Chondrocyte (in vitro differentiated cells): ENCODE results near the gene TBXAS1. TPM values are rescaled to one million over a fixed set of nuclear protein-coding genes. Genes with fewer than 3 reads are reported as not detected.
"Not testable (repeated sequence)": the region's sequence is repeated elsewhere in the genome, so short reads cannot be mapped to it uniquely, and the experiment has no call there.

ENCODE experiments used
- DNase-seq: peaks from one replicate; pipeline ENCODE4 v3.0.0; 2021; ENCODE audit warnings: mixed read lengths, low spot score
- H3K27ac Mint-ChIP-seq: one replicate; pipeline ENCODE4 v1.8.0; 2021; ENCODE audit warnings: mild to moderate bottlenecking, moderate library complexity, mixed read lengths; ENCODE audit not compliant: unreplicated experiment
- H3K27me3 Mint-ChIP-seq: 2 replicates; pipeline ENCODE4 v1.8.0; 2021; ENCODE audit warnings: low read depth, mixed read lengths
- H3K36me3 Mint-ChIP-seq: 2 replicates; pipeline ENCODE4 v1.8.0; 2021; ENCODE audit warnings: low read depth, mixed read lengths
- H3K4me1 Mint-ChIP-seq: 2 replicates; pipeline ENCODE4 v1.8.0; 2021; ENCODE audit warnings: low read depth, mild to moderate bottlenecking, mixed read lengths
- H3K4me3 Mint-ChIP-seq: one replicate; pipeline ENCODE4 v1.8.0; 2021; ENCODE audit warnings: mild to moderate bottlenecking, moderate library complexity, mixed read lengths; ENCODE audit not compliant: unreplicated experiment
- H3K9me3 Mint-ChIP-seq: 2 replicates; pipeline ENCODE4 v1.8.0; 2021; ENCODE audit warnings: low read depth, mixed read lengths
- CTCF ChIP-seq: fragments of 200-600 bp; sonication (generic); IDR thresholded peaks from 2 replicates; pipeline ENCODE4 v1.5.0; 2021; ENCODE audit warnings: antibody characterized with exemption, mild to moderate bottlenecking, moderate library complexity
- total RNA-seq: library from RNA; stranded (reverse); gene quantifications from 3 replicates; pipeline ENCODE4 v1.2.1, GENCODE V29; 2021

Gene TBXAS1
- total RNA-seq, 1 donor from 2014 or later: 2.4 TPM

- Mint-ChIP-seq H3K4me3 (no peak overlapping the region), H3K9me3 (peaks cover 13% of the 10 kb centered on the region), H3K4me1 (no peaks in the 10 kb centered on the region), H3K27me3 (peaks cover 7% of the 10 kb centered on the region), H3K36me3 (peaks cover 2% of the 10 kb centered on the region), H3K27ac (no peak overlapping the region)
- no peak for TF ChIP-seq CTCF
- no peak for DNase-seq
Measured at GRCh38 chr7:139840776-139841175, 11.7 kb downstream of the TBXAS1 start.

- Mint-ChIP-seq H3K9me3 (no peaks in the 10 kb centered on the region), H3K4me1 (no peaks in the 10 kb centered on the region), H3K27ac (no peak overlapping the region), H3K4me3 (no peak overlapping the region), H3K27me3 (peaks cover 15% of the 10 kb centered on the region), H3K36me3 (no peaks in the 10 kb centered on the region)
- TF ChIP-seq CTCF: no peak
- DNase-seq: no peak
Measured at GRCh38 chr7:139842401-139843210, 13.5 kb downstream of the TBXAS1 start.

GRCh38 chr7:139843211-139843537 lies 14.1 kb downstream of the TBXAS1 start:
- DNase-seq, H3K4me3 Mint-ChIP-seq, H3K27ac Mint-ChIP-seq, H3K36me3 Mint-ChIP-seq, H3K4me1 Mint-ChIP-seq, H3K9me3 Mint-ChIP-seq: not testable (repeated sequence)
- peaks cover 15% of the 10 kb centered on the region for H3K27me3 Mint-ChIP-seq

- H3K27me3 Mint-ChIP-seq: peaks cover 13% of the 10 kb centered on the region
- no peaks in the 10 kb centered on the region for H3K4me1 Mint-ChIP-seq
- no peak for TF ChIP-seq CTCF
- no peak overlapping the region for H3K4me3 Mint-ChIP-seq
- H3K9me3 Mint-ChIP-seq: peaks cover 7% of the 10 kb centered on the region
- no peak overlapping the region for H3K27ac Mint-ChIP-seq
- H3K36me3 Mint-ChIP-seq: peaks cover 3% of the 10 kb centered on the region
- no peak for DNase-seq
Measured at GRCh38 chr7:139844779-139845442, 15.8 kb downstream of the TBXAS1 start.

- no peak for TF ChIP-seq CTCF
- H3K4me1 Mint-ChIP-seq: no peaks in the 10 kb centered on the region
- H3K36me3 Mint-ChIP-seq: peaks cover 3% of the 10 kb centered on the region
- H3K27ac Mint-ChIP-seq: no peak overlapping the region
- H3K4me3 Mint-ChIP-seq: no peak overlapping the region
- peaks cover 13% of the 10 kb centered on the region for H3K27me3 Mint-ChIP-seq
- H3K9me3 Mint-ChIP-seq: peaks cover 7% of the 10 kb centered on the region
- DNase-seq: no peak
Measured at GRCh38 chr7:139845443-139845805, 16.4 kb downstream of the TBXAS1 start.

GRCh38 chr7:139846297-139846696 lies 17.2 kb downstream of the TBXAS1 start:
- Mint-ChIP-seq H3K27ac (no peak overlapping the region), H3K4me3 (no peak overlapping the region), H3K27me3 (peaks cover 14% of the 10 kb centered on the region), H3K36me3 (peaks cover 3% of the 10 kb centered on the region), H3K9me3 (peaks cover 7% of the 10 kb centered on the region), H3K4me1 (no peaks in the 10 kb centered on the region)
- no peak for DNase-seq
- no peak for TF ChIP-seq CTCF
